Cardiac ventricle fibroblast (primary cell): ENCODE measurements around the gene GPRASP3. TPM values are rescaled to one million over a fixed set of nuclear protein-coding genes. Genes with fewer than 3 reads are reported as not detected.

ENCODE experiments used
- total RNA-seq: library from RNA; depleted of rRNA; stranded (reverse); fragments of >200 nt; gene quantifications from 2 replicates; pipeline ENCODE4 v1.2.3, GENCODE V29; 2015

GPRASP3 gene, protein sequence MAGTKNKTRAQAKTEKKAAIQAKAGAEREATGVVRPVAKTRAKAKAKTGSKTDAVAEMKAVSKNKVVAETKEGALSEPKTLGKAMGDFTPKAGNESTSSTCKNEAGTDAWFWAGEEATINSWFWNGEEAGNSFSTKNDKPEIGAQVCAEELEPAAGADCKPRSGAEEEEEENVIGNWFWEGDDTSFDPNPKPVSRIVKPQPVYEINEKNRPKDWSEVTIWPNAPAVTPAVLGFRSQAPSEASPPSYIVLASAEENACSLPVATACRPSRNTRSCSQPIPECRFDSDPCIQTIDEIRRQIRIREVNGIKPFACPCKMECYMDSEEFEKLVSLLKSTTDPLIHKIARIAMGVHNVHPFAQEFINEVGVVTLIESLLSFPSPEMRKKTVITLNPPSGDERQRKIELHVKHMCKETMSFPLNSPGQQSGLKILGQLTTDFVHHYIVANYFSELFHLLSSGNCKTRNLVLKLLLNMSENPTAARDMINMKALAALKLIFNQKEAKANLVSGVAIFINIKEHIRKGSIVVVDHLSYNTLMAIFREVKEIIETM
- 1.7 and 3.7 TPM in 2 replicates for total RNA-seq

DNA sequence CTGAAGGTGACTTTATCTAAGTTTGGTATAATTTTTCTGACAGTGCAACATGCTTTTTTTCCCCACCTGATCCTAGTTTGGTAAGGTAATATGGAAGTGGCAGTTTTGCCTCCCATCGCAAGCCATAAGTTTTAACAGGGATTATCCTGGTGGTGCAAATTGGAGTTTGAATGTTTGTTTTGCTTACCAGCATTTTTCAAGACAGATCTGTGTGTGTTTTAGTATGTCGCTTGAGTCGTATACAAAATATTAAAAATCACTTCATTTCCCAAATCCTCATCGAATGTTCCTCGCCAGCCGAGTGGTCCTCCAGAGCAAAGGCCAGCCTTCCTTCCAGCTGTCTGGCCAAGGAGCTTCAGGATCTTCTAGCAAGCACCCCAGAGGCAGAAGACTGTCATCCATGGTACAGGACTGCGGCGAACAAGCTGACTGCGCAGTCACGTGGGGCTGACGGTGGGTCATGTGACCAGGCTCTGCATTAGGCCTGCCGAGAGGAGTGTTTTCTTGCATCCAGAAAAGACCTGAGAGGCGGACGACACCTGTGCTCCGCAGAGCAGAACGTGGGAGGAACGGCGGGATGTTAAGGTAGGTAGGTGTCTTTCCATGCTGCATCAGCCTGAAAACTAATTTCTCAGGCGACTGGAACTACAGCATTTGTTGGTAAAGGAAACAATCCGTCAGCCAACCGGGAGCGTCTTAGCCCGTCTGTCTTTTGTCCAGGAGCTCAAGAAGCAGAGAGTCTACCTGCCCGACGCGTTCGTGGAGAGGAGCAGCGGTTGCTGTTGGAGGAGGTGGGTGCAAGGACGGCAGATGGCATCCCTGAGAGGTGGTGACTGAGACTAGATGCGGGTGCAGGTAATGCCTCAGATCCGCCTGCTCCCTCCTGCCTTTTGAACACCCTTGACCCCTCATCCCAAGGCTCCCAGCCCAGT, at the start of gene GPRASP3:
Gene GPRASP3 (plus strand): TSS at position 507 of the 932 bp plus-strand sequence. CDS start 28,253 bp downstream, outside the sequence.

DNA sequence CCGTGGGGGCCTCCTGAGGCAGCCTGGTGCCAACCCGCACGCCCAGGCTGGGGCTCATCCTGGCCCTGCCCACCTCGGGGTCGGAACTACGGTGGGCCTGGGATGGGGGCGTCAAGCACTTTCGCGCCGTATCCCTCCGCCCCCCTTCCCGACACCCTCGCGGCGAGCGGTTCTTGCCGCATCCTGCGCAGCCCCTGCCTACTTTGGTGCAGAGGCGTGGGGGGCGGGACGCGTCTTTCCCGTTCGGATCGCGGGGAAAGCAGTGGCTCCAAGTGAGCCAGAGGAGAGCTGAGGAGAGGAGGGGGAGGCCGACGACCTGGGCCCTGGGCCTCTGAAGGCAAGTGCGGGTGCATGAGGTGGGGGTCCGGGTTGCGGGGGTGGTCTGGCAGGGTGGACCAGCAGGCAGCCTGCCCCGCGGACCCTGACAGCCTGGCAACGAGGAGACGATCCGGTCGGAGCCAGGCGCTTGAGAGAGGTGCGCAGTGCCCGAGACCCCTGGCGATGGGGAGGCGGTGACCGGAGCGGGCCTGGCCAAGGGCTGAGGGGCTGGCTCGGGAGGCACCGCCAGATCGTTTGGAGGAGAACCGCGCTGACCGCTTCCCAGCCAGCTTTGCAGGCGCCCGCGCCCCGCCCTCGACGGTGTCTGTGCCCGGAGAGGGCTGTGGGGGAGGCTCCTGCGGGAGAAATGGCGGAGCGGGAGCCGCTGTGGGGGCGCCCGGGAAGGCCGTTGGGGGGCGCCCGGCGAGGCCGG, 8.2 kb upstream of the GPRASP3 start, which contains the start of gene GPRASP2:
Gene GPRASP2 (plus strand): TSS at position 233 of the 751 bp plus-strand sequence. CDS start 2,422 bp downstream, outside the sequence.

Other genes with a start within 250 kb of the GPRASP3 start
- not detected in 2 replicates for gene TCP11X2, start 248.9 kb upstream of the GPRASP3 start, total RNA-seq
- gene TMSB15A, start 204.0 kb upstream of the GPRASP3 start, total RNA-seq = 0.56 and 2.8 TPM in 2 replicates
- gene ARMCX5, start 121.2 kb upstream of the GPRASP3 start, total RNA-seq = 10.0 and 14.3 TPM in 2 replicates
- 1.1 and 1.7 TPM in 2 replicates for gene GPRASP1, start 69.3 kb upstream of the GPRASP3 start, total RNA-seq
- gene GPRASP2, start 8.3 kb upstream of the GPRASP3 start, total RNA-seq = 9.7 and 10.9 TPM in 2 replicates
- 0.50 and 0.83 TPM in 2 replicates for gene RAB40AL, start 216.5 kb downstream of the GPRASP3 start, total RNA-seq